Hepatic stellate cell (primary cell): ENCODE measurements around the gene MYCBP.
"Not testable (repeated sequence)": the region's sequence is repeated elsewhere in the genome, so short reads cannot be mapped to it uniquely, and the experiment has no call there.

Experiments
- DNase-seq: peaks from one replicate; pipeline ENCODE4 v3.0.0; 2011; ENCODE audit warnings: low spot score

MYCBP gene

GRCh38 chr1:38867208-38867607 is 5.9 kb downstream of the MYCBP start:
- no peak for DNase-seq

GRCh38 chr1:38865112-38865715 is 7.9 kb downstream of the MYCBP start:
- no peak for DNase-seq

GRCh38 chr1:38860454-38860795 is 12.7 kb downstream of the MYCBP start:
- DNase-seq: peak; percentile 32

- peak; percentile 100 for DNase-seq
These were observed 13.3 kb downstream of the MYCBP start, which contains the start of gene RRAGC for GRCh38 chr1:38859561-38860453. TSS of gene RRAGC (minus strand) at chr1:38859772. CDS start at chr1:38859646, 126 bp downstream.

- peak; percentile 65 for DNase-seq
These were observed 14.2 kb downstream of the MYCBP start for GRCh38 chr1:38858833-38859560.

- DNase-seq: no peak
These were observed 20.4 kb downstream of the MYCBP start for GRCh38 chr1:38852780-38853179.

GRCh38 chr1:38848071-38848470 is 25.1 kb downstream of the MYCBP start:
- no peak for DNase-seq

- no peak for DNase-seq
These were observed 26.9 kb downstream of the MYCBP start for GRCh38 chr1:38846210-38846609.

GRCh38 chr1:38845088-38845487 is 28.1 kb downstream of the MYCBP start:
- DNase-seq: not testable (repeated sequence)

- no peak for DNase-seq
These were observed 32.9 kb downstream of the MYCBP start for GRCh38 chr1:38840281-38840680.

- DNase-seq: no peak
These were observed 33.8 kb downstream of the MYCBP start for GRCh38 chr1:38839363-38839762.

- not testable (repeated sequence) for DNase-seq
These were observed 36.8 kb downstream of the MYCBP start for GRCh38 chr1:38836316-38836715.

GRCh38 chr1:38834937-38835827 is 38.0 kb downstream of the MYCBP start:
- DNase-seq: peak; percentile 60

- no peak for DNase-seq
These were observed 38.8 kb downstream of the MYCBP start for GRCh38 chr1:38834221-38834782.

- no peak for DNase-seq
These were observed 40.0 kb downstream of the MYCBP start for GRCh38 chr1:38833146-38833545.

- DNase-seq: no peak
These were observed 40.8 kb downstream of the MYCBP start for GRCh38 chr1:38832370-38832734.

GRCh38 chr1:38831731-38832369 is 41.3 kb downstream of the MYCBP start:
- no peak for DNase-seq

GRCh38 chr1:38829368-38829767 is 43.8 kb downstream of the MYCBP start:
- no peak for DNase-seq

- DNase-seq: no peak
These were observed 45.8 kb downstream of the MYCBP start for GRCh38 chr1:38827318-38827717.

GRCh38 chr1:38826886-38827285 is 46.3 kb downstream of the MYCBP start:
- no peak for DNase-seq

GRCh38 chr1:38826262-38826661 is 46.9 kb downstream of the MYCBP start:
- no peak for DNase-seq
